Right lobe of liver (tissue), 4 donors: Measurements from ENCODE around the gene SLC38A5.

ENCODE experiments used
- CTCF ChIP-seq, 4 donors: fragments of 200-600 bp in 3 of 4; fragments of 450-650 bp in 1 of 4; IDR thresholded peaks; one replicate each; pipeline versions ENCODE4 v1.5.1 to v1.8.0; 2016 to 2022; ENCODE audit warnings: antibody characterized with exemption in 4 of 4, mild to moderate bottlenecking in 2 of 4
- POLR2A ChIP-seq: fragments of 450-650 bp; IDR thresholded peaks from one replicate; pipeline ENCODE4 v1.6.1; 2017; ENCODE audit warnings: antibody characterized with exemption, mild to moderate bottlenecking
- donor health status: DM: no; HTN: no; CAD: no.
- donor health status: DM: no; HTN: no; CAD: no.
- donor health status: DM: no; HTN: yes; CAD: no.

- no peak for TF ChIP-seq CTCF (IDR thresholded peaks at IDR 0.05)
- TF ChIP-seq POLR2A, result no peak
These were observed 4.5 kb upstream of the SLC38A5 start for GRCh38 chrX:48474581-48474980.
